Measurements from ENCODE around the gene CD79B.
"Not testable (repeated sequence)": the region's sequence is repeated elsewhere in the genome, so short reads cannot be mapped to it uniquely, and the experiment has no call there.

CD79B gene

DNA sequence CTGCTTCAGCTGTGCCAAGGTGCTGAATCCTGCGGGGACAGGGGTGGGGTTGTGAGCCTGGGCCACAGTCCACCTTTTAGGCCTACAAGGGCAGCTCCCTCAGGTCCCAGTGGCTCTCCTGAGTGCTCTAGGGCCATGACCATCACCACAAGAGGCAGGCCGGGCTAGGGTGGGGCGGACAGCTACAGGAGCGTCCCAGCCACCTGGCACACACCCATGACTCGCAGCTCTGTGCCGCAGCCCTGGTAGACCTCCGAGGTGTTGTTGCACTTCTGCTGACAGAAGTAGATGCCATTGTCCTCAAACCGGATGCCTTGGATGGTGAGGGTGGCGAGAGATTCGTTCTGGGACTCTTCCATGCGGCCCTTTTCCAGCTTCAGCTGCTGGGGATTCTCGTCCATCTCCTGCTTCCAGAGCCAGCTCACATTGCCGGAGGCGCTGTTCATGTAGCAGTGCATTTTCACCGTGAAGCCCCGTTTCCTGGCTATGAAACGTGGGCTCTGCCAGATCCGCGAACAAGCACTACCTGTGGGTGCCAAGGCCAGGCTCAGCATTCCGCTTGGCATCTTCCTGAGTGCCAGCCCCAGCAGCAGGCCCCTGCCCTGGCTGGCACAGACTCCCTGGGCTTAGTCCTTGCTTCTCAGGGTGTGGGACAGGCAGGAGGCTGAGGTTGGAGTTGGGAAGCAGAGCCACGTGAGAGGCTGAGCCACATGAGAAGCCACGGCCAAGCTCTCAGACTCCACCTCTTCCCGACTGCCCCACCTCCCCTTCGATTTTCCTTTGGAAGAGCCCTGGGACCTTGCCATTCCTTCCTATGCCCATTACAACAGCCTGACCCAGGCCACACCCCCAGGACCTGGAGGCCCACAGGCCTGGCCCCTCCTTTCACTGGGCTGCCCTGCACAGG, 2.0 kb downstream of the CD79B start:
- no peaks in the 10 kb centered on the region for H3K9me3 ChIP-seq (ENCODE audit: control insufficient read depth, low read length)
- WGBS, 2 experiments (ENCODE audit: insufficient coverage in 2 of 2): 95 to 96% methylated on average over 20 of the region's 24 CpGs

GRCh38 chr17:63928966-63929695, 3.0 kb downstream of the CD79B start:
- peaks cover 4% of the 10 kb centered on the region for H3K4me1 ChIP-seq (ENCODE audit: control insufficient read depth, insufficient read depth, low read length, poor library complexity, severe bottlenecking)
- H3K27ac ChIP-seq (ENCODE audit: low read depth, low read length, severe bottlenecking): no peak overlapping the region
- no peak overlapping the region for H3K4me3 ChIP-seq (ENCODE audit: extremely low read depth, insufficient read depth, low read length, poor library complexity, severe bottlenecking)
- no peaks in the 10 kb centered on the region for H3K36me3 ChIP-seq (ENCODE audit: control insufficient read depth, insufficient read depth, low read length)
- no peaks in the 10 kb centered on the region for H3K9me3 ChIP-seq (ENCODE audit: control insufficient read depth, low read length)
- 94% methylated on average over 3 to 8 of the region's 10 CpGs for WGBS, 2 experiments (ENCODE audit: insufficient coverage in 2 of 2)

More for the DNA sequence above, 2.0 kb downstream of the CD79B start:
- Histone ChIP-seq H3K4me1 (ENCODE audit: control insufficient read depth, insufficient read depth, low read length, poor library complexity, severe bottlenecking) (peaks cover 4% of the 10 kb centered on the region), H3K27ac (ENCODE audit: low read depth, low read length, severe bottlenecking) (no peak overlapping the region), H3K4me3 (ENCODE audit: extremely low read depth, insufficient read depth, low read length, poor library complexity, severe bottlenecking) (no peak overlapping the region), H3K36me3 (ENCODE audit: control insufficient read depth, insufficient read depth, low read length) (no peaks in the 10 kb centered on the region)

- 82 to 88% methylated on average over 10 of the region's 10 CpGs for WGBS, 2 experiments (ENCODE audit: insufficient coverage in 2 of 2)
- Histone ChIP-seq H3K27ac (ENCODE audit: low read depth, low read length, severe bottlenecking) (no peak overlapping the region), H3K9me3 (ENCODE audit: control insufficient read depth, low read length) (no peaks in the 10 kb centered on the region), H3K4me3 (ENCODE audit: extremely low read depth, insufficient read depth, low read length, poor library complexity, severe bottlenecking) (no peak overlapping the region), H3K4me1 (ENCODE audit: control insufficient read depth, insufficient read depth, low read length, poor library complexity, severe bottlenecking) (peaks cover 4% of the 10 kb centered on the region), H3K36me3 (ENCODE audit: control insufficient read depth, insufficient read depth, low read length) (no peaks in the 10 kb centered on the region)
Measured at GRCh38 chr17:63928172-63928666, 3.9 kb downstream of the CD79B start.

GRCh38 chr17:63927464-63928171, 4.5 kb downstream of the CD79B start:
- Histone ChIP-seq H3K4me1 (ENCODE audit: control insufficient read depth, insufficient read depth, low read length, poor library complexity, severe bottlenecking) (peaks cover 4% of the 10 kb centered on the region), H3K9me3 (ENCODE audit: control insufficient read depth, low read length) (no peaks in the 10 kb centered on the region), H3K27ac (ENCODE audit: low read depth, low read length, severe bottlenecking) (no peak overlapping the region), H3K36me3 (ENCODE audit: control insufficient read depth, insufficient read depth, low read length) (no peaks in the 10 kb centered on the region), H3K4me3 (ENCODE audit: extremely low read depth, insufficient read depth, low read length, poor library complexity, severe bottlenecking) (no peak overlapping the region)
- WGBS, 2 experiments (ENCODE audit: insufficient coverage in 2 of 2): 71 to 90% methylated on average over 6 of the region's 8 CpGs

- no peak overlapping the region for H3K4me3 ChIP-seq (ENCODE audit: extremely low read depth, insufficient read depth, low read length, poor library complexity, severe bottlenecking)
- H3K36me3 ChIP-seq (ENCODE audit: control insufficient read depth, insufficient read depth, low read length): no peaks in the 10 kb centered on the region
- H3K27ac ChIP-seq (ENCODE audit: low read depth, low read length, severe bottlenecking): no peak overlapping the region
- H3K4me1 ChIP-seq (ENCODE audit: control insufficient read depth, insufficient read depth, low read length, poor library complexity, severe bottlenecking): no peaks in the 10 kb centered on the region
- WGBS, 2 experiments (ENCODE audit: insufficient coverage in 2 of 2): 78% methylated on average over 1 of the region's 2 CpGs; no CpG with 5 or more reads in 1 of the 2 experiments
- H3K9me3 ChIP-seq (ENCODE audit: control insufficient read depth, low read length): no peaks in the 10 kb centered on the region
Measured at GRCh38 chr17:63926164-63926563, 6.0 kb downstream of the CD79B start.

- Histone ChIP-seq H3K27ac (ENCODE audit: low read depth, low read length, severe bottlenecking) (no peak overlapping the region), H3K36me3 (ENCODE audit: control insufficient read depth, insufficient read depth, low read length) (no peaks in the 10 kb centered on the region), H3K4me3 (ENCODE audit: extremely low read depth, insufficient read depth, low read length, poor library complexity, severe bottlenecking) (no peak overlapping the region), H3K9me3 (ENCODE audit: control insufficient read depth, low read length) (no peaks in the 10 kb centered on the region), H3K4me1 (ENCODE audit: control insufficient read depth, insufficient read depth, low read length, poor library complexity, severe bottlenecking) (no peaks in the 10 kb centered on the region)
- WGBS, 2 experiments (ENCODE audit: insufficient coverage in 2 of 2): 100% methylated on average over 1 to 2 of the region's 5 CpGs
Measured at GRCh38 chr17:63925615-63926014, 6.5 kb downstream of the CD79B start.

- H3K27ac ChIP-seq (ENCODE audit: low read depth, low read length, severe bottlenecking); H3K4me1 ChIP-seq (ENCODE audit: control insufficient read depth, insufficient read depth, low read length, poor library complexity, severe bottlenecking); H3K4me3 ChIP-seq (ENCODE audit: extremely low read depth, insufficient read depth, low read length, poor library complexity, severe bottlenecking); H3K36me3 ChIP-seq (ENCODE audit: control insufficient read depth, insufficient read depth, low read length); H3K9me3 ChIP-seq (ENCODE audit: control insufficient read depth, low read length): not testable (repeated sequence)
- 95 to 98% methylated on average over 5 to 6 of the region's 9 CpGs for WGBS, 2 experiments (ENCODE audit: insufficient coverage in 2 of 2)
Measured at GRCh38 chr17:63922402-63922801, 9.7 kb downstream of the CD79B start.

DNA sequence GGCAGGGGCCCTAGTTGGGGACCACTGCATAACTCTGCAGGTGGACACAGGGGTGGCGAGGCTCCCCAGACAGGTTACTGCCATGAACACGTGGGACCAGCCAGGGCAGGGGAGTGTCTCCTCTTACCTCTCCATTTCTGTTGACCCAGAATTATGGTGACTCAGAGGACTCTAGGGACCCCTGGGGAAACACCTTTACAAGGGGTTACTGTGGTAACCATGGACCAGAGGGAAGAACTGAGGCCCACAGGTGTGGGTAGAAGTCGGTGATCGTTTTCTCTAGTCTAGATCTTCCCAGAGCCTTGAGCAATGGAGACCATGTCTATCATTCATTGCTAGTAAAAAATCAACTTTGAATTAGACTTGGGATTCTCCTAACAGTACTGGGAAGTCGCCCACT, 11.4 kb downstream of the CD79B start:
- not testable (repeated sequence) for H3K9me3 ChIP-seq (ENCODE audit: control insufficient read depth, low read length); H3K4me1 ChIP-seq (ENCODE audit: control insufficient read depth, insufficient read depth, low read length, poor library complexity, severe bottlenecking); H3K4me3 ChIP-seq (ENCODE audit: extremely low read depth, insufficient read depth, low read length, poor library complexity, severe bottlenecking); H3K36me3 ChIP-seq (ENCODE audit: control insufficient read depth, insufficient read depth, low read length); H3K27ac ChIP-seq (ENCODE audit: low read depth, low read length, severe bottlenecking)
- 86 to 89% methylated on average over 3 of the region's 5 CpGs for WGBS, 2 experiments (ENCODE audit: insufficient coverage in 2 of 2)

DNA sequence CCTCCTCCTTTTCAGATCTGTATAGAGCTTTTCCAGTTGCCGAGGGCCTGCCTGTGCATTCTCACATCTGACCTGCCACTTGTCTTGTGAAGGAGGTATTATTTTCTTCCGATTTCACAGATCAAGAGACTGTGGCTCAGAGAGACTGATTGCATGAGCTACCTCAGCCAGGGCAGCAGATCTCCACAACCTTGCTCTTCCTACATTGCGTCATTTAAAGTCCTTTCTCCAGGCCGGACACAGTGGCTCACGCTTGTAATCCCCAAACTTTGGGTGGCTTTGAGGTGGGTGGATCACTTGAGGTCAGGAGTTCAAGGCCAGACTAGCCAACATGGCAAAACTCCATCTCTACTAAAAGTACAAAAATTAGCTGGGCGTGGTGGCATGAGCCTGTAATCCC, 12.1 kb downstream of the CD79B start:
- H3K36me3 ChIP-seq (ENCODE audit: control insufficient read depth, insufficient read depth, low read length); H3K27ac ChIP-seq (ENCODE audit: low read depth, low read length, severe bottlenecking); H3K9me3 ChIP-seq (ENCODE audit: control insufficient read depth, low read length); H3K4me1 ChIP-seq (ENCODE audit: control insufficient read depth, insufficient read depth, low read length, poor library complexity, severe bottlenecking); H3K4me3 ChIP-seq (ENCODE audit: extremely low read depth, insufficient read depth, low read length, poor library complexity, severe bottlenecking): not testable (repeated sequence)
- WGBS, 2 experiments (ENCODE audit: insufficient coverage in 2 of 2): 92 to 96% methylated on average over 2 to 4 of the region's 6 CpGs

DNA sequence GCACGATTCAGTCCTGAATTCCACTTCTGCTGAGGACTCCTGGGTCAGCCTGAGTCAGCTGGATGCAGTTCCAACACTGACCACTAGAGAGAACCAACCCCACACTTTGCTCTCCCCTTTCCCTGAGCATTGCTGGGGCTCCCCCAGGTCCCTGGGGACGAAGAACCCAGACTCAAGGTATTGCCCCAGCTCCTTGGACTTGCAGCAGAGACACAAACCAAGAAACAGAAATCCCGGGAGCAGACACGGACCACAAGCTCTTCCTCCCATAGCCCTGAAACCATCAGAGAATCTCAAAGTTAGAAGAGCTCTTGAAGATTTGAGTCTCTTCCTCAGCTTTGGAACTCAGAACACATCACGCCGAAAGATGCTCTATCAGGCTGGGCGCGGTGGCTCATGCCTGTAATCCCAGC, 12.8 kb downstream of the CD79B start:
- 60 to 62% methylated on average over 7 of the region's 8 CpGs for WGBS, 2 experiments (ENCODE audit: insufficient coverage in 2 of 2)
- Histone ChIP-seq H3K4me3 (ENCODE audit: extremely low read depth, insufficient read depth, low read length, poor library complexity, severe bottlenecking) (no peak overlapping the region), H3K27ac (ENCODE audit: low read depth, low read length, severe bottlenecking) (no peak overlapping the region), H3K4me1 (ENCODE audit: control insufficient read depth, insufficient read depth, low read length, poor library complexity, severe bottlenecking) (no peaks in the 10 kb centered on the region), H3K36me3 (ENCODE audit: control insufficient read depth, insufficient read depth, low read length) (no peaks in the 10 kb centered on the region), H3K9me3 (ENCODE audit: control insufficient read depth, low read length) (no peaks in the 10 kb centered on the region)
